Ovary (tissue), 3 donors: Measurements from ENCODE around the gene SMARCA4.

Source experiments
- POLR2A ChIP-seq: fragments of 450-650 bp; IDR thresholded peaks from one replicate; pipeline ENCODE4 v1.6.1; 2017; ENCODE audit warnings: antibody characterized with exemption, mild to moderate bottlenecking, moderate library complexity
- TF ChIP-seq, protein P1 (sequence below), 3 donors: fragments of 450-650 bp in 2 of 3; fragments of 200-600 bp in 1 of 3; IDR thresholded peaks; one replicate each; pipeline versions ENCODE4 v1.5.1 to v1.8.0; 2016 to 2022; ENCODE audit warnings: antibody characterized with exemption in 3 of 3, mild to moderate bottlenecking in 1 of 3
- donor health status: DM: no; HTN: no; CAD: no.

GRCh38 chr19:10971107-10971726, 10.4 kb downstream of the SMARCA4 start:
- TF ChIP-seq, protein P1, sequence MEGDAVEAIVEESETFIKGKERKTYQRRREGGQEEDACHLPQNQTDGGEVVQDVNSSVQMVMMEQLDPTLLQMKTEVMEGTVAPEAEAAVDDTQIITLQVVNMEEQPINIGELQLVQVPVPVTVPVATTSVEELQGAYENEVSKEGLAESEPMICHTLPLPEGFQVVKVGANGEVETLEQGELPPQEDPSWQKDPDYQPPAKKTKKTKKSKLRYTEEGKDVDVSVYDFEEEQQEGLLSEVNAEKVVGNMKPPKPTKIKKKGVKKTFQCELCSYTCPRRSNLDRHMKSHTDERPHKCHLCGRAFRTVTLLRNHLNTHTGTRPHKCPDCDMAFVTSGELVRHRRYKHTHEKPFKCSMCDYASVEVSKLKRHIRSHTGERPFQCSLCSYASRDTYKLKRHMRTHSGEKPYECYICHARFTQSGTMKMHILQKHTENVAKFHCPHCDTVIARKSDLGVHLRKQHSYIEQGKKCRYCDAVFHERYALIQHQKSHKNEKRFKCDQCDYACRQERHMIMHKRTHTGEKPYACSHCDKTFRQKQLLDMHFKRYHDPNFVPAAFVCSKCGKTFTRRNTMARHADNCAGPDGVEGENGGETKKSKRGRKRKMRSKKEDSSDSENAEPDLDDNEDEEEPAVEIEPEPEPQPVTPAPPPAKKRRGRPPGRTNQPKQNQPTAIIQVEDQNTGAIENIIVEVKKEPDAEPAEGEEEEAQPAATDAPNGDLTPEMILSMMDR (IDR thresholded peaks at IDR 0.05): no peak
- no peak for TF ChIP-seq POLR2A
